Panc1 (cell line): ENCODE measurements around the gene PTX4. TPM values are rescaled to one million over a fixed set of nuclear protein-coding genes. Genes with fewer than 3 reads are reported as not detected.

Experiments
- ATAC-seq: fragments of 200-7000 bp; cut with Tn5 transposase; 2 replicates; pipeline ENCODE4 v1.9.1; 2020; ENCODE audit warnings: mild to moderate bottlenecking, moderate library complexity
- BruUV-seq: library from RNA; stranded (reverse); fragments of 400-500 nt; replicated peaks from 2 replicates; lab custom pipeline; 2021; lab: Mats Ljungman, UMichigan
- CTCF ChIA-PET: fragments of 300-600 bp; sonication (Branson Sonifier 250); formaldehyde crosslinking; loops from one replicate; lab custom pipeline; 2022; ENCODE audit warnings: antibody characterized with exemption; lab: Charles Lee
- POLR2A ChIA-PET: fragments of 300-600 bp; sonication (Branson Sonifier 250); formaldehyde crosslinking; loops from one replicate; lab custom pipeline; 2022; ENCODE audit warnings: antibody characterized with exemption; lab: Charles Lee
- DNase-seq: peaks from one replicate; pipeline ENCODE4 v3.0.0-alpha.2; 2010; ENCODE audit warnings: low read depth, low spot score
- H3K27ac ChIP-seq: 2 replicates; pipeline ENCODE4 v1.5.1; 2011; ENCODE audit warnings: mild to moderate bottlenecking, low read length, inconsistent platforms
- H3K27me3 ChIP-seq: fragments of 200-500 bp; sonication (Bioruptor generic); 2 replicates; pipeline ENCODE4 v1.6.0; 2014; ENCODE audit warnings: low read length, inconsistent platforms; ENCODE audit not compliant: control insufficient read depth, insufficient read depth
- H3K36me3 ChIP-seq: fragments of 200-500 bp; sonication (Bioruptor generic); 2 replicates; pipeline ENCODE4 v1.5.1; 2014; ENCODE audit warnings: inconsistent platforms, mild to moderate bottlenecking, low read length, moderate library complexity; ENCODE audit not compliant: control insufficient read depth, insufficient read depth
- H3K4me1 ChIP-seq: 2 replicates; pipeline ENCODE4 v1.5.1; 2011; ENCODE audit warnings: inconsistent platforms, mild to moderate bottlenecking, low read length, moderate library complexity; ENCODE audit not compliant: control insufficient read depth, insufficient read depth
- H3K4me3 ChIP-seq, 2 experiments: 2 replicates each; pipeline ENCODE4 v1.5.1; 2011 to 2012; ENCODE audit warnings: low read depth in 2 of 2, low read length in 2 of 2, mild to moderate bottlenecking in 2 of 2, inconsistent platforms in 1 of 2, moderate library complexity in 1 of 2
- H3K9me3 ChIP-seq: fragments of 200-500 bp; sonication (Bioruptor generic); 2 replicates; pipeline ENCODE4 v1.5.1; 2014; ENCODE audit warnings: low read depth, mild to moderate bottlenecking, inconsistent platforms, low read length, moderate library complexity; ENCODE audit not compliant: control insufficient read depth, insufficient read depth
- POLR2AphosphoS5 ChIP-seq: IDR thresholded peaks from 2 replicates; pipeline ENCODE4 v1.6.1; 2012; ENCODE audit warnings: mild to moderate bottlenecking, low read depth, low read length, moderate library complexity
- SIN3A ChIP-seq: IDR thresholded peaks from 2 replicates; pipeline ENCODE4 v1.6.1; 2012; ENCODE audit warnings: low read depth, mild to moderate bottlenecking, low read length, moderate library complexity, borderline replicate concordance; ENCODE audit not compliant: insufficient read depth
- TCF7L2 ChIP-seq: IDR thresholded peaks from 2 replicates; pipeline ENCODE4 v1.6.1; 2011; ENCODE audit warnings: mild to moderate bottlenecking, low read depth, low read length, inconsistent platforms
- in situ Hi-C: cut with HindIII; loops from 2 replicates; pipeline ENCODE4 v1.10.0; 2016; ENCODE audit warnings: low sequenced_read_pairs, low pct_unique_long_range_greater_than_20kb
- intact Hi-C: fragments of 100-400 bp; cut with micrococcal nuclease; formaldehyde crosslinking; loops from one replicate; pipeline ENCODE4 v1.10.0; 2022; ENCODE audit not compliant: unreplicated experiment
- total RNA-seq: library from RNA; stranded (reverse); gene quantifications from one replicate; pipeline ENCODE4 v1.2.1, GENCODE V29; 2021; ENCODE audit not compliant: unreplicated experiment
- TF ChIP-seq, protein P1 (sequence below), 2 experiments: IDR thresholded peaks; 2 replicates each; pipeline ENCODE4 v1.6.1; 2011 to 2012; ENCODE audit warnings: low read depth in 2 of 2, control low read depth in 1 of 2, low read length in 1 of 2, mild to moderate bottlenecking in 1 of 2, moderate library complexity in 1 of 2; ENCODE audit not compliant: insufficient read depth in 1 of 2
- TF ChIP-seq, protein P2 (sequence below): fragments of 450-650 bp; IDR thresholded peaks from 2 replicates; pipeline ENCODE4 v1.5.1; 2017; ENCODE audit warnings: mild to moderate bottlenecking

Gene PTX4
- total RNA-seq, 1 experiment from 2014 or later = not detected

DNA sequence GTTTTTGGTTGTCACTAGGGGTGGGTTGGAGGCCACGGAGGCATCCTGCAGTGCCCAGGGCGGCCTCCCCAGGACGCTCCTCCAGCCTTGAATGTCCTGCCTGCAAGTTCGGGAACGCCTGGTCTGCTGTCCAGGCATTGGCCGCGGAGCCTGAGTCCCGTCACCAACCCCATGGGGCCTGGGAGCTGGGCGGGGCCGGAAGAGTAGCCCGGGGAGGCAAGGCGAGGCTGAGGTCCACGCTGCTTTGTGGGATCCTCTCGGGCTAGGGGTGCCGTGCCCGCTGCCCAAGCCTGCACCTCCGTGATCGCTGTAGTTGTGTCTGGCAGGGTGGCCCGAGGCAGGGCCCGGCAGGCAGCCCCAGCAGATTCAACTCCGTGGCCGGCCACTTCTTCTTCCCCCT lies 17.2 kb upstream of the PTX4 start:
- Histone ChIP-seq H3K36me3 (no peaks in the 10 kb centered on the region), H3K4me3 (no peak overlapping the region), H3K27me3 (no peaks in the 10 kb centered on the region), H3K27ac (no peak overlapping the region), H3K4me1 (no peaks in the 10 kb centered on the region), H3K9me3 (no peaks in the 10 kb centered on the region)
- ChIA-PET POLR2A (no interaction called here), CTCF (no interaction called here)
- no TSS peak for BruUV-seq
- in situ Hi-C loops (no loop called here), intact Hi-C loops (no loop called here)
- no peak for TF ChIP-seq SIN3A
- no peak for TF ChIP-seq POLR2AphosphoS5
- TF ChIP-seq, protein P1, sequence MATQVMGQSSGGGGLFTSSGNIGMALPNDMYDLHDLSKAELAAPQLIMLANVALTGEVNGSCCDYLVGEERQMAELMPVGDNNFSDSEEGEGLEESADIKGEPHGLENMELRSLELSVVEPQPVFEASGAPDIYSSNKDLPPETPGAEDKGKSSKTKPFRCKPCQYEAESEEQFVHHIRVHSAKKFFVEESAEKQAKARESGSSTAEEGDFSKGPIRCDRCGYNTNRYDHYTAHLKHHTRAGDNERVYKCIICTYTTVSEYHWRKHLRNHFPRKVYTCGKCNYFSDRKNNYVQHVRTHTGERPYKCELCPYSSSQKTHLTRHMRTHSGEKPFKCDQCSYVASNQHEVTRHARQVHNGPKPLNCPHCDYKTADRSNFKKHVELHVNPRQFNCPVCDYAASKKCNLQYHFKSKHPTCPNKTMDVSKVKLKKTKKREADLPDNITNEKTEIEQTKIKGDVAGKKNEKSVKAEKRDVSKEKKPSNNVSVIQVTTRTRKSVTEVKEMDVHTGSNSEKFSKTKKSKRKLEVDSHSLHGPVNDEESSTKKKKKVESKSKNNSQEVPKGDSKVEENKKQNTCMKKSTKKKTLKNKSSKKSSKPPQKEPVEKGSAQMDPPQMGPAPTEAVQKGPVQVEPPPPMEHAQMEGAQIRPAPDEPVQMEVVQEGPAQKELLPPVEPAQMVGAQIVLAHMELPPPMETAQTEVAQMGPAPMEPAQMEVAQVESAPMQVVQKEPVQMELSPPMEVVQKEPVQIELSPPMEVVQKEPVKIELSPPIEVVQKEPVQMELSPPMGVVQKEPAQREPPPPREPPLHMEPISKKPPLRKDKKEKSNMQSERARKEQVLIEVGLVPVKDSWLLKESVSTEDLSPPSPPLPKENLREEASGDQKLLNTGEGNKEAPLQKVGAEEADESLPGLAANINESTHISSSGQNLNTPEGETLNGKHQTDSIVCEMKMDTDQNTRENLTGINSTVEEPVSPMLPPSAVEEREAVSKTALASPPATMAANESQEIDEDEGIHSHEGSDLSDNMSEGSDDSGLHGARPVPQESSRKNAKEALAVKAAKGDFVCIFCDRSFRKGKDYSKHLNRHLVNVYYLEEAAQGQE (IDR thresholded peaks at IDR 0.05; ENCODE audit: insufficient read depth in 1 of 2, low read depth in 2 of 2, low read length in 1 of 2) = no peak
- TF ChIP-seq TCF7L2 = no peak
- TF ChIP-seq, protein P2, sequence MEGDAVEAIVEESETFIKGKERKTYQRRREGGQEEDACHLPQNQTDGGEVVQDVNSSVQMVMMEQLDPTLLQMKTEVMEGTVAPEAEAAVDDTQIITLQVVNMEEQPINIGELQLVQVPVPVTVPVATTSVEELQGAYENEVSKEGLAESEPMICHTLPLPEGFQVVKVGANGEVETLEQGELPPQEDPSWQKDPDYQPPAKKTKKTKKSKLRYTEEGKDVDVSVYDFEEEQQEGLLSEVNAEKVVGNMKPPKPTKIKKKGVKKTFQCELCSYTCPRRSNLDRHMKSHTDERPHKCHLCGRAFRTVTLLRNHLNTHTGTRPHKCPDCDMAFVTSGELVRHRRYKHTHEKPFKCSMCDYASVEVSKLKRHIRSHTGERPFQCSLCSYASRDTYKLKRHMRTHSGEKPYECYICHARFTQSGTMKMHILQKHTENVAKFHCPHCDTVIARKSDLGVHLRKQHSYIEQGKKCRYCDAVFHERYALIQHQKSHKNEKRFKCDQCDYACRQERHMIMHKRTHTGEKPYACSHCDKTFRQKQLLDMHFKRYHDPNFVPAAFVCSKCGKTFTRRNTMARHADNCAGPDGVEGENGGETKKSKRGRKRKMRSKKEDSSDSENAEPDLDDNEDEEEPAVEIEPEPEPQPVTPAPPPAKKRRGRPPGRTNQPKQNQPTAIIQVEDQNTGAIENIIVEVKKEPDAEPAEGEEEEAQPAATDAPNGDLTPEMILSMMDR = no peak
- ATAC-seq (no peak), DNase-seq (no peak)

DNA sequence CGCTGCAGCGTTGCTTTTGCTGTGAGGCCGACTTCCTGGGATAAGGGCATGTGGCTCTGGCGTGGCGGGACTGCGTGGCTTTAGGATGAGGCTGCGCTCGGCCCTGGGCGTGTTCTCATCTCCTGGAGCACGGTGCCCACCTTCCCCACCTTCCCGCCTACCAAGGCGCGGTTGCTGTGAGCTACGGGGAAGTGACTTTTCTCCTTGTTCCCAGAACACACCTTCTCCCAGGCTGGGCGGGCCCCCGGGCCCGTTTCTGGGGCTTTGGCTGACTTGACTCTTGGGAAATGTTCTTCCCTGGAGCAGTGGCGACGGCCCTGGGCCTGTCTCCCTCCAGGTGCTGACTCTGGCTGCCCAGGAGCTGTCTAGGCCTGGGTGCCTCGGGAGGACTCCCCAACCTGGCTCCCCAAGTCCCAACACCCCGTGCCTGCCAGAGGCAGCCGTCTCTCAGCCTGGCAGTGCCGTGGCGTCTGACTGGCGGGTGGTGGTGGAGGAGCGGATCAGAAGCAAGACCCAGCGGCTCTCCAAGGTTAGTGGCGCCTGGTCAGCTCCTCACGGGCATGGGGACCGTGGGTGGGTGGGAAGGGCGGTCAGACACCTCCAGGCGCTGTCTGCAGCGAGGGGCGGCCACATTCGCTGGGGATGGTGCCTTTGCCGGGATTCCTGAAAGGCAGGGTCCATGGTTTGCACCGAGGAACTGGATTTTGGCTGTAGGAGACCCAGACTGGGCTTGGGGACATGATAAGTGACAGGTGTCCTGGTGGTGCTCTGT lies 16.5 kb upstream of the PTX4 start:
- ChIA-PET POLR2A (no interaction called here), CTCF (no interaction called here)
- no peak for DNase-seq
- Histone ChIP-seq H3K4me1 (no peaks in the 10 kb centered on the region), H3K27ac (no peak overlapping the region), H3K27me3 (no peaks in the 10 kb centered on the region), H3K36me3 (no peaks in the 10 kb centered on the region), H3K4me3 (no peak overlapping the region), H3K9me3 (no peaks in the 10 kb centered on the region)
- intact Hi-C loops = no loop called here
- in situ Hi-C loops = no loop called here
- no TSS peak for BruUV-seq
- TF ChIP-seq, protein P1 (IDR thresholded peaks at IDR 0.05; ENCODE audit: insufficient read depth in 1 of 2, low read depth in 2 of 2, low read length in 1 of 2) = no peak
- TF ChIP-seq TCF7L2 = no peak
- no peak for ATAC-seq
